H1 (cell line): ENCODE data around the gene RNF151. TPM values are rescaled to one million over a fixed set of nuclear protein-coding genes. Genes with fewer than 3 reads are reported as not detected.

ENCODE experiments used
- CTCF ChIA-PET: fragments of 300-600 bp; sonication (Branson Sonifier 250); formaldehyde crosslinking; loops from one replicate; lab custom pipeline; 2021; ENCODE audit not compliant: partially characterized antibody; lab: Charles Lee
- POLR2A ChIA-PET: fragments of 300-600 bp; sonication (Branson Sonifier 250); formaldehyde crosslinking; loops from one replicate; lab custom pipeline; 2021; ENCODE audit warnings: inconsistent platforms; ENCODE audit not compliant: partially characterized antibody; lab: Charles Lee
- DNase-seq, 2 experiments: peaks; one replicate each; pipeline versions ENCODE4 v3.0.0 to v3.0.0-alpha.2; 2010 to 2022; ENCODE audit warnings: low spot score in 2 of 2, low read depth in 1 of 2, mixed read lengths in 1 of 2
- FAIRE-seq: peaks from 2 replicates; lab custom pipeline; 2011; peaks lifted over from hg19 to GRCh38; lab: Jason Lieb, UNC
- H2AFZ ChIP-seq: 2 replicates; pipeline ENCODE4 v1.8.1; 2012; ENCODE audit warnings: low read length, inconsistent platforms
- H2AK5ac ChIP-seq: 2 replicates; pipeline ENCODE4 v1.6.1; 2013; ENCODE audit warnings: low read depth, low read length
- H2BK120ac ChIP-seq: replicated peaks from 2 replicates; pipeline ENCODE3; 2013; ENCODE audit warnings: low read depth, low read length, inconsistent platforms
- H2BK12ac ChIP-seq: 2 replicates; pipeline ENCODE4 v1.6.1; 2013; ENCODE audit warnings: low read depth, low read length
- H2BK15ac ChIP-seq: 2 replicates; pipeline ENCODE4 v1.6.1; 2013; ENCODE audit warnings: low read length
- H2BK20ac ChIP-seq: 2 replicates; pipeline ENCODE4 v1.6.1; 2013; ENCODE audit warnings: low read length
- H2BK5ac ChIP-seq: 2 replicates; pipeline ENCODE4 v1.6.1; 2013; ENCODE audit warnings: low read depth, low read length
- H3K14ac ChIP-seq: 2 replicates; pipeline ENCODE4 v1.6.1; 2013; ENCODE audit warnings: inconsistent platforms; ENCODE audit not compliant: insufficient read length
- H3K18ac ChIP-seq: 2 replicates; pipeline ENCODE4 v1.6.1; 2013; ENCODE audit warnings: low read length; ENCODE audit errors: extremely low read depth
- H3K23ac ChIP-seq: 2 replicates; pipeline ENCODE4 v1.6.1; 2013; ENCODE audit warnings: inconsistent platforms; ENCODE audit not compliant: insufficient read length
- H3K23me2 ChIP-seq: 2 replicates; pipeline ENCODE4 v1.6.1; 2013; ENCODE audit warnings: low read depth, low read length
- H3K27ac ChIP-seq: 2 replicates; pipeline ENCODE4 v1.6.1; 2011; ENCODE audit warnings: low read depth, low read length, inconsistent platforms
- H3K27me3 ChIP-seq, 4 experiments: replicated peaks in 1 of 4; 1 replicate in 1 of 4; 2 replicates in 3 of 4; pipeline versions ENCODE4 v1.6.1 to v1.8.1; 2011 to 2013; ENCODE audit warnings: low read length in 3 of 4, mild to moderate bottlenecking in 3 of 4, inconsistent platforms in 2 of 4, mixed read lengths in 2 of 4, moderate library complexity in 1 of 4; ENCODE audit not compliant: control insufficient read depth in 3 of 4, insufficient read depth in 3 of 4; ENCODE audit errors: extremely low read depth in 1 of 4
- H3K36me3 ChIP-seq, 4 experiments: 2 replicates each; pipeline versions ENCODE4 v1.6.1 to v1.8.1; 2011 to 2013; ENCODE audit warnings: mild to moderate bottlenecking in 4 of 4, low read length in 3 of 4, moderate library complexity in 2 of 4, control low read depth in 1 of 4, inconsistent platforms in 1 of 4; ENCODE audit not compliant: insufficient read depth in 4 of 4, control insufficient read depth in 2 of 4
- H3K4ac ChIP-seq: replicated peaks from 2 replicates; pipeline ENCODE3; 2013; ENCODE audit warnings: low read length, low read depth, mixed read lengths, inconsistent platforms; ENCODE audit not compliant: insufficient read length
- H3K4me1 ChIP-seq, 4 experiments: replicated peaks in 1 of 4; 1 replicate in 1 of 4; 2 replicates in 3 of 4; pipeline versions ENCODE4 v1.6.1 to v1.8.1; 2011 to 2013; ENCODE audit warnings: low read length in 3 of 4, inconsistent platforms in 2 of 4, mixed read lengths in 1 of 4; ENCODE audit not compliant: insufficient read depth in 4 of 4, control insufficient read depth in 3 of 4
- H3K4me2 ChIP-seq, 2 experiments: 2 replicates each; pipeline versions ENCODE4 v1.6.1 to v1.8.1; 2011 to 2013; ENCODE audit warnings: low read depth in 2 of 2, low read length in 2 of 2, control low read depth in 1 of 2, inconsistent platforms in 1 of 2, mild to moderate bottlenecking in 1 of 2; ENCODE audit not compliant: insufficient read depth in 1 of 2
- H3K4me3 ChIP-seq, 4 experiments: fragments of 200-600, 300-600 bp in 1 of 4; sonication (generic), shearing (Covaris generic), sonication (Bioruptor Twin) in 1 of 4; 2 replicates each; pipeline versions ENCODE4 v1.5.1 to v1.8.1; 2011 to 2016; ENCODE audit warnings: low read length in 4 of 4, low read depth in 3 of 4, control low read depth in 2 of 4, inconsistent platforms in 2 of 4, mild to moderate bottlenecking in 2 of 4, mixed read lengths in 1 of 4, moderate library complexity in 1 of 4; ENCODE audit not compliant: insufficient read depth in 2 of 4; ENCODE audit errors: extremely low read depth in 1 of 4
- H3K56ac ChIP-seq: replicated peaks from 2 replicates; pipeline ENCODE3; 2013; ENCODE audit warnings: low read depth, mild to moderate bottlenecking, mixed read lengths, low read length, inconsistent platforms; ENCODE audit not compliant: insufficient read length
- H3K79me1 ChIP-seq: 2 replicates; pipeline ENCODE4 v1.6.1; 2013; ENCODE audit warnings: low read depth, low read length, control low read depth
- H3K79me2 ChIP-seq, 2 experiments: 2 replicates each; pipeline versions ENCODE4 v1.6.1 to v1.8.1; 2012 to 2013; ENCODE audit warnings: low read length in 2 of 2, mild to moderate bottlenecking in 2 of 2, inconsistent platforms in 1 of 2; ENCODE audit not compliant: insufficient read depth in 2 of 2, control insufficient read depth in 1 of 2
- H3K9ac ChIP-seq, 4 experiments: replicated peaks in 1 of 4; 1 replicate in 1 of 4; 2 replicates in 3 of 4; pipeline versions ENCODE4 v1.6.1 to v1.8.1; 2011 to 2013; ENCODE audit warnings: low read depth in 3 of 4, low read length in 3 of 4, control low read depth in 2 of 4, mild to moderate bottlenecking in 2 of 4, moderate library complexity in 2 of 4, inconsistent platforms in 1 of 4; ENCODE audit errors: extremely low read depth in 1 of 4
- H3K9me3 ChIP-seq, 2 experiments: 2 replicates each; pipeline versions ENCODE4 v1.6.1 to v1.8.1; 2012 to 2013; ENCODE audit warnings: mild to moderate bottlenecking in 2 of 2, moderate library complexity in 2 of 2, control low read depth in 1 of 2, inconsistent platforms in 1 of 2, low read depth in 1 of 2, low read length in 1 of 2, mixed read lengths in 1 of 2; ENCODE audit not compliant: insufficient read depth in 2 of 2
- H4K20me1 ChIP-seq, 2 experiments: replicated peaks in 1 of 2; 2 replicates each; pipeline versions ENCODE3 to v1.8.1; 2011 to 2013; ENCODE audit warnings: inconsistent platforms in 2 of 2, low read length in 2 of 2, mild to moderate bottlenecking in 1 of 2; ENCODE audit not compliant: insufficient read depth in 2 of 2, control insufficient read depth in 1 of 2
- H4K5ac ChIP-seq: 2 replicates; pipeline ENCODE4 v1.6.1; 2013; ENCODE audit warnings: low read length, low read depth, mixed read lengths, inconsistent platforms; ENCODE audit not compliant: insufficient read length
- H4K8ac ChIP-seq: 2 replicates; pipeline ENCODE4 v1.8.0; 2013; ENCODE audit warnings: mild to moderate bottlenecking, moderate library complexity, low read length, inconsistent platforms; ENCODE audit not compliant: insufficient read depth; ENCODE audit errors: extremely low read depth
- H4K91ac ChIP-seq: replicated peaks from 2 replicates; pipeline ENCODE3; 2013; ENCODE audit warnings: low read length, mixed read lengths, inconsistent platforms; ENCODE audit not compliant: insufficient read length
- CBX8 ChIP-seq: fragments of 300-800, 300-1000 bp; sonication (generic); IDR thresholded peaks from 2 replicates; pipeline ENCODE4 v1.7.1; 2016; ENCODE audit warnings: low read depth, low read length, borderline replicate concordance
- EGR1 ChIP-seq: IDR thresholded peaks from 2 replicates; pipeline ENCODE4 v1.6.1; 2011; ENCODE audit warnings: low read depth, low read length, borderline replicate concordance
- EP300 ChIP-seq, 2 experiments: IDR thresholded peaks; 1 replicate in 1 of 2; 2 replicates in 1 of 2; pipeline ENCODE4 v1.6.1; 2011 to 2012; ENCODE audit warnings: low read depth in 2 of 2, low read length in 2 of 2, mild to moderate bottlenecking in 2 of 2, borderline replicate concordance in 1 of 2, inconsistent platforms in 1 of 2, moderate library complexity in 1 of 2
- PHF8 ChIP-seq: fragments of 200-600 bp; sonication (generic); conservative IDR thresholded peaks from 2 replicates; pipeline ENCODE4 v1.7.1; 2012; ENCODE audit warnings: low read depth, mild to moderate bottlenecking, inconsistent platforms, low read length, moderate library complexity
- POU5F1 ChIP-seq: IDR thresholded peaks from 2 replicates; pipeline ENCODE4 v1.6.1; 2011; ENCODE audit warnings: low read depth, mild to moderate bottlenecking, low read length, moderate library complexity
- SP4 ChIP-seq: IDR thresholded peaks from 2 replicates; pipeline ENCODE4 v1.6.1; 2012; ENCODE audit warnings: low read length, inconsistent platforms
- WGBS, 2 experiments: shearing (Covaris generic) in 1 of 2; methylation state at CpG; one replicate each; pipeline versions ENCODE4 v1.1.6 to v1.1.7; 2013 to 2015; ENCODE audit warnings: low lambda C conversion rate in 2 of 2, mixed read lengths in 2 of 2, inconsistent platforms in 1 of 2, low coverage in 1 of 2, missing lambda C conversion rate in 1 of 2; ENCODE audit not compliant: insufficient replicate concordance in 2 of 2, insufficient coverage in 1 of 2, insufficient read length in 1 of 2; ENCODE audit errors: extremely low coverage in 1 of 2, missing lambda C conversion rate in 1 of 2; 5-methylcytosine and 5-hydroxymethylcytosine counted together
- polyA plus RNA-seq, 7 experiments: library from polyadenylated mRNA; depleted of rRNA in 3 of 7; stranded (reverse) in 5 of 7; unstranded in 2 of 7; fragments of >200 nt in 5 of 7; fragments of 200-250 nt in 2 of 7; gene quantifications; 1 replicate in 5 of 7; 2 replicates in 1 of 7; 4 replicates in 1 of 7; pipeline versions ENCODE4 v1.2.1 to v1.2.3, GENCODE V29; 2011 to 2013; ENCODE audit warnings: missing spikeins in 2 of 7, mixed read lengths in 2 of 7
- total RNA-seq: library from RNA; stranded (reverse); fragmentation: NEBNext Ultra II Directional; extraction: Animal tissue kit (Norgen Biotek cat#: 25700); gene quantifications from 2 replicates; pipeline ENCODE4 v1.2.1, GENCODE V29; 2021

RNF151 gene
- total and polyA plus RNA-seq, 2 of the 8 experiments (the other 6 are each of a cell fraction or from before 2014, with no cell fraction given), result not detected

DNA sequence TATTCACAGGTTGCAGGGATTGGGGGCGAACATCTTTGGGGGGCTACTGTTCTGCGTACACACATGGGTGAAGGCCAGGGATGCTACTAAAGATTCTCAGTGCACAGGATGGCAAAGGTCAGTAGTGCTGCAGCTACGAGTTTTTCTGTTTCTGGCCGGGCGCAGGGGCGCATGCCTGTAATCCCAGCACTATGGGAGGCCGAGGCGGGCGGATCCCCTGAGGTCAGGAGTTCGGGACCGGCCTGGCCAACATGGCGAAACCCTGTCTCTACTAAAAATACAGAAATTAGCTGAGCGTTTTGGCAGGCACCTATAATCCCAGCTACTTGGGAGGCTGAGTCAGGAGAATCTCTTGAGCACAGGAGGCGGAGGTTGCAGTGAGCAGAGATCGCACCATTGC lies 46.9 kb downstream of the RNF151 start:
- Histone ChIP-seq H3K4me1 (peaks cover 3 to 9% (median 6%) of the 10 kb centered on the region in 4 experiments), H3K79me1 (peaks cover 3% of the 10 kb centered on the region; the same call in 1 of the 2 replicates), H3K36me3 (no peaks in the 10 kb centered on the region), H3K23me2 (peaks cover 12% of the 10 kb centered on the region; the same call in 1 of the 2 replicates), H3K4me2 (no peak overlapping the region), H3K27ac (no peak overlapping the region), H2BK12ac (no peak overlapping the region), H3K23ac (no peak overlapping the region), H2AFZ (no peak overlapping the region), H2BK15ac (no peak overlapping the region), H4K5ac (no peak overlapping the region), H3K9me3 (no peaks in the 10 kb centered on the region), H2BK120ac (no peak overlapping the region), H3K14ac (no peak overlapping the region), H2BK20ac (0 out of 2 replicates have a peak overlapping the region, but pooled peaks have one; percentile 10), H3K4ac (no peak overlapping the region), H3K4me3 (no peak overlapping the region), H3K79me2 (peaks cover 7 to 9% of the 10 kb centered on the region in 2 experiments; a peak in 3 of 4 replicates), H3K27me3 (peaks cover 0 to 7% (median 0%) of the 10 kb centered on the region in 4 experiments; a peak in 3 of 7 replicates), H4K20me1 (peaks cover 0 to 5% of the 10 kb centered on the region in 2 experiments), H3K56ac (no peak overlapping the region), H2AK5ac (no peak overlapping the region), H2BK5ac (no peak overlapping the region), H3K9ac (no peak overlapping the region), H3K18ac (no peak overlapping the region), H4K8ac (no peak overlapping the region), H4K91ac (no peak overlapping the region)
- no peak for FAIRE-seq
- 87% methylated on average over 15 of the region's 15 CpGs; no CpG with 5 or more reads in 1 of the 2 experiments for WGBS, 2 experiments
- DNase-seq, result no peak
- ChIA-PET CTCF (interaction anchor here (1.2 to 3.1 kb wide), 5 partner anchors 9 to 77 kb away, joined by 3 to 18 read pairs (median 6); no protein-coding TSS in a partner anchor), POLR2A (interaction anchor here (0.7 to 1.8 kb wide), 4 partner anchors 24 to 142 kb away, joined by 3 to 5 read pairs (median 4); partner anchors contain the start of genes RPS2, SYNGR3 and TRAF7)
- TF ChIP-seq EP300 (IDR thresholded peaks at IDR 0.05; ENCODE audit: borderline replicate concordance in 1 of 2, low read depth in 2 of 2, low read length in 2 of 2) (no peak), PHF8 (no peak), CBX8 (no peak), POU5F1 (no peak), EGR1 (no peak), SP4 (no peak)
